SU-DHL-6 (cell line): ENCODE measurements around the gene C2CD4C.

Source experiments
- EZH2phosphoT487 ChIP-seq: fragments of 200-600 bp; sonication (generic), shearing (Covaris generic); conservative IDR thresholded peaks from 2 replicates; pipeline ENCODE4 v1.6.1; 2018; ENCODE audit warnings: mild to moderate bottlenecking, antibody characterized with exemption, low read length, moderate library complexity, mixed read lengths
- TF ChIP-seq, protein P1 (sequence below): fragments of 200-600 bp; sonication (generic); IDR thresholded peaks from one replicate; pipeline ENCODE4 v1.5.1; 2017; ENCODE audit warnings: antibody characterized with exemption, mild to moderate bottlenecking, low read length, moderate library complexity; ENCODE audit not compliant: insufficient read depth, poor library complexity, severe bottlenecking

DNA sequence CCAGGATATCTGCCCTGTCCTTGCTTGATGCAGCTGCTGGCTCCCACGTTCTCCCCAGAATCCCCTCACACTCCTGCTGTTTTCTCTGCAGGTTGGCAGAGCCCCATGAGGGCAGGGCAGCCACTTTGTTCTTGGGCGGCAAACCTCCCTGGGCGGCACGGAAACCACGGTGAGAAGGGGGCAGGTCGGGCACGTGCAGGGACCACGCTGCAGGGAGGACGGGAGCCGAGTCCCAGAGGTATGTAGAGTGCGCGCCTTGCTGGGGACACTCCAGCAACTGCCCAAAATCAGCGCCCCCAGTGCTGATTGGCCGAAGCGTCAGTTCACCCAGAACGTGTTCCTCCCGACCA, 34.1 kb downstream of the C2CD4C start:
- TF ChIP-seq, protein P1, sequence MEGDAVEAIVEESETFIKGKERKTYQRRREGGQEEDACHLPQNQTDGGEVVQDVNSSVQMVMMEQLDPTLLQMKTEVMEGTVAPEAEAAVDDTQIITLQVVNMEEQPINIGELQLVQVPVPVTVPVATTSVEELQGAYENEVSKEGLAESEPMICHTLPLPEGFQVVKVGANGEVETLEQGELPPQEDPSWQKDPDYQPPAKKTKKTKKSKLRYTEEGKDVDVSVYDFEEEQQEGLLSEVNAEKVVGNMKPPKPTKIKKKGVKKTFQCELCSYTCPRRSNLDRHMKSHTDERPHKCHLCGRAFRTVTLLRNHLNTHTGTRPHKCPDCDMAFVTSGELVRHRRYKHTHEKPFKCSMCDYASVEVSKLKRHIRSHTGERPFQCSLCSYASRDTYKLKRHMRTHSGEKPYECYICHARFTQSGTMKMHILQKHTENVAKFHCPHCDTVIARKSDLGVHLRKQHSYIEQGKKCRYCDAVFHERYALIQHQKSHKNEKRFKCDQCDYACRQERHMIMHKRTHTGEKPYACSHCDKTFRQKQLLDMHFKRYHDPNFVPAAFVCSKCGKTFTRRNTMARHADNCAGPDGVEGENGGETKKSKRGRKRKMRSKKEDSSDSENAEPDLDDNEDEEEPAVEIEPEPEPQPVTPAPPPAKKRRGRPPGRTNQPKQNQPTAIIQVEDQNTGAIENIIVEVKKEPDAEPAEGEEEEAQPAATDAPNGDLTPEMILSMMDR = no peak
- TF ChIP-seq EZH2phosphoT487 = no peak
